Neural cell (in vitro differentiated cells): ENCODE measurements around the gene WDR77. TPM values are rescaled to one million over a fixed set of nuclear protein-coding genes. Genes with fewer than 3 reads are reported as not detected.

Experiments
- H2AFZ ChIP-seq: fragments of 200-600, 300-800 bp; sonication (generic), shearing (Covaris generic); 2 replicates; pipeline ENCODE4 v1.6.0; 2014; ENCODE audit warnings: low read depth, mild to moderate bottlenecking, antibody characterized with exemption, low read length, moderate library complexity
- H3F3A ChIP-seq: fragments of 200-600 bp; shearing (Covaris generic); 2 replicates; pipeline ENCODE4 v1.6.1; 2016; ENCODE audit warnings: mild to moderate bottlenecking, moderate library complexity, mixed read lengths, antibody characterized with exemption, low read length; ENCODE audit not compliant: insufficient read depth, poor library complexity, severe bottlenecking
- H3K27ac ChIP-seq: fragments of 200-600, 300-800 bp; sonication (generic), shearing (Covaris generic); 2 replicates; pipeline ENCODE4 v1.5.1; 2014; ENCODE audit warnings: mild to moderate bottlenecking, low read length, moderate library complexity
- H3K27me3 ChIP-seq: fragments of 300-800, 200-600 bp; sonication (generic), shearing (Covaris generic); 2 replicates; pipeline ENCODE4 v1.6.0; 2014; ENCODE audit warnings: mild to moderate bottlenecking, low read depth, low read length, moderate library complexity; ENCODE audit not compliant: insufficient read depth
- H3K36me3 ChIP-seq: fragments of 300-800, 200-600 bp; sonication (generic), shearing (Covaris generic); 2 replicates; pipeline ENCODE4 v1.5.1; 2014; ENCODE audit warnings: mild to moderate bottlenecking, antibody characterized with exemption, low read length, moderate library complexity; ENCODE audit not compliant: insufficient read depth
- H3K4me2 ChIP-seq: fragments of 300-800, 200-600 bp; sonication (generic), shearing (Covaris generic); 2 replicates; pipeline ENCODE4 v1.6.0; 2014; ENCODE audit warnings: mild to moderate bottlenecking, low read length
- H3K4me3 ChIP-seq: fragments of 300-800, 200-600 bp; sonication (generic), shearing (Covaris generic); 2 replicates; pipeline ENCODE4 v1.5.1; 2014; ENCODE audit warnings: mild to moderate bottlenecking, low read length, moderate library complexity
- H3K79me2 ChIP-seq: fragments of 200-600 bp; shearing (Covaris generic); replicated peaks from 2 replicates; pipeline ENCODE4 v1.6.0; 2014; ENCODE audit warnings: mild to moderate bottlenecking, low read length, moderate library complexity; ENCODE audit not compliant: insufficient read depth
- H3K9ac ChIP-seq: fragments of 300-800, 200-600 bp; sonication (generic), shearing (Covaris generic); 2 replicates; pipeline ENCODE4 v1.6.1; 2016; ENCODE audit warnings: mild to moderate bottlenecking, low read length, mixed read lengths
- H3K9me2 ChIP-seq: fragments of 200-600 bp; shearing (Covaris generic); 2 replicates; pipeline ENCODE4 v1.6.1; 2016; ENCODE audit warnings: mild to moderate bottlenecking, low read length, mixed read lengths; ENCODE audit not compliant: insufficient read depth
- H3K9me3 ChIP-seq: fragments of 200-600, 300-800 bp; sonication (generic), shearing (Covaris generic); 2 replicates; pipeline ENCODE4 v1.6.1; 2016; ENCODE audit warnings: mild to moderate bottlenecking, mixed run types, low read length, moderate library complexity, mixed read lengths
- H4K20me1 ChIP-seq: fragments of 200-600 bp; shearing (Covaris generic); 2 replicates; pipeline ENCODE4 v1.6.1; 2016; ENCODE audit warnings: mild to moderate bottlenecking, mixed run types; ENCODE audit not compliant: insufficient read depth
- CTCF ChIP-seq: fragments of 450-650 bp; IDR thresholded peaks from 2 replicates; pipeline ENCODE4 v1.5.1; 2014; ENCODE audit warnings: antibody characterized with exemption, mild to moderate bottlenecking, moderate library complexity; ENCODE audit not compliant: poor library complexity, severe bottlenecking
- EP300 ChIP-seq: fragments of 450-650 bp; conservative IDR thresholded peaks from 2 replicates; pipeline ENCODE4 v1.6.1; 2014; ENCODE audit warnings: antibody characterized with exemption, mild to moderate bottlenecking, moderate library complexity; ENCODE audit not compliant: poor library complexity, severe bottlenecking
- EZH2 ChIP-seq: fragments of 200-600, 300-800 bp; shearing (Covaris generic), sonication (generic); IDR thresholded peaks from 2 replicates; pipeline ENCODE4 v1.6.1; 2014; ENCODE audit warnings: antibody characterized with exemption, low read length, borderline replicate concordance, mild to moderate bottlenecking; ENCODE audit not compliant: insufficient read depth, poor library complexity, severe bottlenecking
- MXI1 ChIP-seq: fragments of 450-650 bp; conservative IDR thresholded peaks from 2 replicates; pipeline ENCODE4 v1.6.1; 2014; ENCODE audit warnings: antibody characterized with exemption, mild to moderate bottlenecking; ENCODE audit not compliant: poor library complexity, severe bottlenecking
- POLR2AphosphoS5 ChIP-seq: IDR thresholded peaks from 2 replicates; pipeline ENCODE4 v1.6.1; 2012
- RAD21 ChIP-seq: fragments of 450-650 bp; conservative IDR thresholded peaks from 2 replicates; pipeline ENCODE4 v1.6.1; 2014; ENCODE audit warnings: antibody characterized with exemption, mild to moderate bottlenecking, moderate library complexity
- REST ChIP-seq: IDR thresholded peaks from 2 replicates; pipeline ENCODE4 v1.6.1; 2012; ENCODE audit warnings: borderline replicate concordance
- SMC3 ChIP-seq: fragments of 450-650 bp; conservative IDR thresholded peaks from 2 replicates; pipeline ENCODE4 v1.6.1; 2014; ENCODE audit warnings: antibody characterized with exemption, mild to moderate bottlenecking, moderate library complexity; ENCODE audit not compliant: poor library complexity
- TAF1 ChIP-seq: IDR thresholded peaks from 2 replicates; pipeline ENCODE4 v1.6.1; 2012; ENCODE audit warnings: low read depth
- polyA plus RNA-seq: library from polyadenylated mRNA; depleted of rRNA; stranded (reverse); fragments of >200 nt; gene quantifications from 2 replicates; pipeline ENCODE4 v1.2.3, GENCODE V29; 2014

Gene WDR77
- polyA plus RNA-seq, 1 donor from 2014 or later = 63.6 TPM

GRCh38 chr1:111490220-111490619 is 41.2 kb upstream of the WDR77 start:
- no peaks in the 10 kb centered on the region for H3K9me3 ChIP-seq
- H2AFZ ChIP-seq = no peak overlapping the region
- H3K4me3 ChIP-seq = no peak overlapping the region
- H3K79me2 ChIP-seq = no peaks in the 10 kb centered on the region
- H3K27ac ChIP-seq = no peak overlapping the region
- no peaks in the 10 kb centered on the region for H3F3A ChIP-seq
- H3K27me3 ChIP-seq = no peaks in the 10 kb centered on the region
- H3K36me3 ChIP-seq = no peaks in the 10 kb centered on the region
- no peaks in the 10 kb centered on the region for H4K20me1 ChIP-seq
- H3K4me2 ChIP-seq = no peak overlapping the region
- H3K9ac ChIP-seq = no peak overlapping the region
- H3K9me2 ChIP-seq = no peaks in the 10 kb centered on the region
- TF ChIP-seq CTCF = no peak
- no peak for TF ChIP-seq EP300
- TF ChIP-seq REST = no peak
- TF ChIP-seq MXI1 = no peak
- no peak for TF ChIP-seq RAD21
- no peak for TF ChIP-seq SMC3
- no peak for TF ChIP-seq TAF1
- TF ChIP-seq POLR2AphosphoS5 = no peak

- H3K4me3 ChIP-seq = no peak overlapping the region
- no peaks in the 10 kb centered on the region for H3K9me2 ChIP-seq
- H3K27me3 ChIP-seq = no peaks in the 10 kb centered on the region
- no peaks in the 10 kb centered on the region for H3K9me3 ChIP-seq
- H3K79me2 ChIP-seq = no peaks in the 10 kb centered on the region
- H3K4me2 ChIP-seq = no peak overlapping the region
- no peak overlapping the region for H3K27ac ChIP-seq
- no peak overlapping the region for H2AFZ ChIP-seq
- H3K36me3 ChIP-seq = no peaks in the 10 kb centered on the region
- no peaks in the 10 kb centered on the region for H3F3A ChIP-seq
- no peaks in the 10 kb centered on the region for H4K20me1 ChIP-seq
- no peak overlapping the region for H3K9ac ChIP-seq
- TF ChIP-seq TAF1 (no peak), REST (no peak), POLR2AphosphoS5 (no peak), RAD21 (no peak), CTCF (no peak), EZH2 (no peak), SMC3 (no peak), MXI1 (no peak), EP300 (no peak)
Measured at GRCh38 chr1:111489604-111490003, 40.5 kb upstream of the WDR77 start.
